ENCODE data around the gene NDUFA6.

NDUFA6 gene

GRCh38 chr22:42090596-42091454 is at the start of gene NDUFA6:
Gene NDUFA6 (minus strand): TSS chr22:42090772. CDS start chr22:42090744, 28 bp downstream.
- Histone ChIP-seq H3K4me3 (ENCODE audit: low read depth, low read length) (peak within 1 kb of the TSS; percentile 96), H3K36me3 (ENCODE audit: control insufficient read depth in 2 of 2, insufficient read depth in 1 of 2, low read length in 2 of 2) (peaks cover 28% of the 10 kb centered on the region in 2 experiments), H3K27ac (ENCODE audit: extremely low read depth, low read depth, low read length) (peak within 1 kb of the TSS; percentile 78), H3K9me3 (ENCODE audit: control insufficient read depth, insufficient read depth, low read depth, low read length) (no peaks in the 10 kb centered on the region), H3K4me1 (ENCODE audit: control insufficient read depth, insufficient read depth, low read length) (no peaks in the 10 kb centered on the region)
- CTCF ChIA-PET, result interaction anchor here (0.5 to 5.4 kb wide), 41 partner anchors 9 to 456 kb away, joined by 3 to 43 read pairs (median 4); no protein-coding TSS in a partner anchor
- POLR2A ChIA-PET, result interaction anchor here (0.7 to 4.6 kb wide), 15 partner anchors 8 to 402 kb away, joined by 3 to 56 read pairs (median 5); partner anchors contain the start of genes CCDC134, CENPM, NAGA and SEPTIN3
- peak; percentile 23; the same call in 1 of the 2 replicates for TF ChIP-seq HIC1 (tag by site-specific recombination; IDR thresholded peaks at IDR 0.05)
- TF ChIP-seq ZNF10 (tag by site-specific recombination; IDR thresholded peaks at IDR 0.05), result no peak
- peak; percentile 33; the same call in 1 of the 2 replicates for TF ChIP-seq EGR2 (tag by site-specific recombination; IDR thresholded peaks at IDR 0.05; ENCODE audit: low read depth)
- TF ChIP-seq ZNF670 (tag by site-specific recombination; IDR thresholded peaks at IDR 0.05; ENCODE audit: low read depth), result no peak
- TF ChIP-seq GLIS1 (tag by site-specific recombination; IDR thresholded peaks at IDR 0.05), result peak; percentile 85
- no peak for TF ChIP-seq ZNF677 (tag by site-specific recombination; IDR thresholded peaks at IDR 0.05)
- TF ChIP-seq ZNF211 (tag by site-specific recombination; IDR thresholded peaks at IDR 0.05; ENCODE audit: low read depth), result no peak
- TF ChIP-seq ZFP69B (tag by site-specific recombination; IDR thresholded peaks at IDR 0.05), result 0 out of 2 replicates have a peak, but pooled peaks have one; percentile 8
- 0 out of 2 replicates have a peak, but pooled peaks have one; percentile 45 for TF ChIP-seq HOXC10 (CRISPR knock-in tag; IDR thresholded peaks at IDR 0.05)
- 0 out of 2 replicates have a peak, but pooled peaks have one; percentile 64 for TF ChIP-seq ZBTB7A (tag by site-specific recombination; IDR thresholded peaks at IDR 0.05; ENCODE audit: low read depth)
- 0 out of 2 replicates have a peak, but pooled peaks have one; percentile 16 for TF ChIP-seq ZNF639 (tag by site-specific recombination; IDR thresholded peaks at IDR 0.05)
- TF ChIP-seq ZNF664 (tag by site-specific recombination; IDR thresholded peaks at IDR 0.05), result no peak
- peak; percentile 24; the same call in 1 of the 2 replicates for TF ChIP-seq ZNF610 (tag by site-specific recombination; IDR thresholded peaks at IDR 0.05; ENCODE audit: borderline replicate concordance)
- TF ChIP-seq ZNF473 (tag by site-specific recombination; IDR thresholded peaks at IDR 0.05), result no peak
- no peak; the same call in 1 of the 2 replicates for TF ChIP-seq ZNF391 (tag by site-specific recombination; IDR thresholded peaks at IDR 0.05; ENCODE audit: borderline replicate concordance, low read depth)
- TF ChIP-seq ZNF76 (tag by site-specific recombination; IDR thresholded peaks at IDR 0.05; ENCODE audit: borderline replicate concordance, low read depth), result peak; percentile 55; the same call in 1 of the 2 replicates
- peak; percentile 88 for TF ChIP-seq ZSCAN30 (tag by site-specific recombination; IDR thresholded peaks at IDR 0.05)
- TF ChIP-seq ZFHX2 (tag by site-specific recombination; conservative IDR thresholded peaks at IDR 0.05), result peak; percentile 61
- TF ChIP-seq ZNF629 (tag by site-specific recombination; IDR thresholded peaks at IDR 0.05), result no peak
- no peak for TF ChIP-seq ZNF521 (tag by site-specific recombination; IDR thresholded peaks at IDR 0.05)
- peak; percentile 69; the same call in 1 of the 2 replicates for TF ChIP-seq REPIN1 (tag by site-specific recombination; IDR thresholded peaks at IDR 0.05; ENCODE audit: low read depth)
- no peak for TF ChIP-seq ZNF837 (tag by site-specific recombination; IDR thresholded peaks at IDR 0.05)
- no peak for TF ChIP-seq FEZF1 (tag by site-specific recombination; IDR thresholded peaks at IDR 0.05)
- no peak for TF ChIP-seq ZNF529 (tag by site-specific recombination; IDR thresholded peaks at IDR 0.05; ENCODE audit: insufficient replicate concordance)
- peak; percentile 54; the same call in 1 of the 2 replicates for TF ChIP-seq ZEB2 (tag by site-specific recombination; IDR thresholded peaks at IDR 0.05)
- TF ChIP-seq PATZ1 (tag by site-specific recombination; IDR thresholded peaks at IDR 0.05), result 0 out of 2 replicates have a peak, but pooled peaks have one; percentile 7
- TF ChIP-seq KLF9 (tag by site-specific recombination; IDR thresholded peaks at IDR 0.05; ENCODE audit: low read depth), result peak; percentile 68; the same call in 1 of the 2 replicates
- no peak for TF ChIP-seq GLI2 (tag by site-specific recombination; IDR thresholded peaks at IDR 0.05; ENCODE audit: borderline replicate concordance, low read depth)
- TF ChIP-seq ZBTB21 (tag by site-specific recombination; IDR thresholded peaks at IDR 0.05), result no peak
- TF ChIP-seq SALL2 (tag by site-specific recombination; IDR thresholded peaks at IDR 0.05; ENCODE audit: borderline replicate concordance), result no peak
- no peak for TF ChIP-seq MYNN (tag by site-specific recombination; IDR thresholded peaks at IDR 0.05; ENCODE audit: borderline replicate concordance)
- no peak for TF ChIP-seq ZNF146 (tag by site-specific recombination; IDR thresholded peaks at IDR 0.05)
- TF ChIP-seq SP7 (tag by site-specific recombination; IDR thresholded peaks at IDR 0.05), result peak; percentile 32
